ACC112 (cell line): ENCODE measurements around the gene MTF1.

Experiments used
- H2AFZ ChIP-seq: fragments of 200-600 bp; sonication (generic); one replicate; pipeline ENCODE4 v1.6.0; 2017; ENCODE audit warnings: antibody characterized with exemption, low read length; ENCODE audit not compliant: unreplicated experiment
- H3K27ac ChIP-seq: fragments of 200-600 bp; sonication (generic); 2 replicates; pipeline ENCODE4 v1.5.1; 2014; ENCODE audit warnings: low read depth, mild to moderate bottlenecking, antibody characterized with exemption, low read length, moderate library complexity
- H3K27me3 ChIP-seq: fragments of 200-600 bp; sonication (generic); 2 replicates; pipeline ENCODE4 v1.6.1; 2014; ENCODE audit warnings: mild to moderate bottlenecking, antibody characterized with exemption, low read length, moderate library complexity, mixed read lengths; ENCODE audit not compliant: insufficient read depth
- H3K36me3 ChIP-seq: fragments of 200-600 bp; sonication (generic); 2 replicates; pipeline ENCODE4 v1.6.1; 2016; ENCODE audit warnings: mild to moderate bottlenecking, antibody characterized with exemption, low read length, moderate library complexity, mixed read lengths; ENCODE audit not compliant: insufficient read depth
- H3K4me1 ChIP-seq: fragments of 200-600 bp; sonication (generic); one replicate; pipeline ENCODE4 v1.6.1; 2016; ENCODE audit warnings: low read length, mixed read lengths; ENCODE audit not compliant: insufficient read depth, unreplicated experiment, control insufficient read depth
- H3K4me3 ChIP-seq: fragments of 200-600 bp; sonication (generic); 2 replicates; pipeline ENCODE4 v1.5.1; 2014; ENCODE audit warnings: mild to moderate bottlenecking, low read depth, low read length
- H3K79me2 ChIP-seq: fragments of 200-600 bp; sonication (generic); one replicate; pipeline ENCODE4 v1.6.0; 2016; ENCODE audit warnings: low read length; ENCODE audit not compliant: control insufficient read depth, unreplicated experiment, insufficient read depth

MTF1 gene

DNA sequence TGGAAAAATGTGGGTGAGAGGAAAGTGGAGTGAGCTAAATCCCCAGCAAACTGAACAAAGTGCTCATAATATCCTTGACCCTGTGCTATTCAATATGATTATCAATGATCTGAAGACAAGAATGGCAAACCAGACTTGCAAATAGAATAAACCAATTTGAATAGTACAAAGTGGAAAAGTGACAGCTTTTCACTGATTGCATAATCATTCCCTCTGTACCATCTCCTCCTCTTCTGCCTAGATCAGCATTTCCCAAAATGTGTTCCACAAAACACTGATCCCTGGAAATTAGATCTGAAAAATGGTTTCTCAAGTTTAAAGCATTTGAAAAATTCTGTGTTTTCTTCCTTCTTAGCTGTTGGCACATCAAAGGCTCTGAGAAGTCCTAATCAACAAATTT, 8.1 kb downstream of the MTF1 start:
- H3K36me3 ChIP-seq = peaks cover 6% of the 10 kb centered on the region; the same call in 1 of the 2 replicates
- H3K27me3 ChIP-seq = no peaks in the 10 kb centered on the region
- 0 out of 2 replicates have a peak overlapping the region, but pooled peaks have one; percentile 9 for H3K27ac ChIP-seq
- no peak overlapping the region for H3K4me3 ChIP-seq
- peaks cover 63% of the 10 kb centered on the region for H3K79me2 ChIP-seq
- peaks cover 31% of the 10 kb centered on the region for H3K4me1 ChIP-seq
- H2AFZ ChIP-seq = no peak overlapping the region

DNA sequence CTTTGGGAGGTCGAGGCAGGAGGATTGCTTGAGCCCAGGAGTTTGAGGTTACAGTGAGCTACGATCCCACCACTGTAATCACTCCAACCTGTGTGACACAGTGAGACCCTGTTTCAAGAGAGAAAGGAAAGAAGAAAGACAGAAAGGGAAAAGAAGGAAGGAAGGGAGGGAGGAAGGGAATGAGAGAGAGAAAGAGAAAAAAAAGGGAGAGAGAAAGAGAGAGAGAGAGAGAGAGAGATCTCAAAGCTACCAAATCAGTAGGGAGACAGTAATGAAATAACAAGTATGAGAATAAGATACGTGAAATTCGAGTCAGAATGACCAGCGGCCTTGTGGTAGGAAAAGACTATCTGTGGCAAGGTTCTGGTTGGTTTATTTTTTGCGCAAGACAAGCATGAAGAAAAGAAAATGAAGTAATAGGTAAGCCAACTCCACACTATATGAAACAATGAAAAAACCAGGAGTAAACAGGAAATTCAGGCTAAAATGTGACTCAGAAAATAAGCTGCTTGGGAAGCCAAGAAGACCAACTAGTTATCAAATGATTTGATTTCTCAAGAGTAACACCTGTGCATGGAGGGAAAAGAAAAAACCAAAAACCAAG, 8.9 kb downstream of the MTF1 start:
- Histone ChIP-seq H3K79me2 (peaks cover 63% of the 10 kb centered on the region), H3K36me3 (peaks cover 10% of the 10 kb centered on the region; the same call in 1 of the 2 replicates), H3K4me1 (peaks cover 39% of the 10 kb centered on the region), H2AFZ (no peak overlapping the region), H3K27ac (0 out of 2 replicates have a peak overlapping the region, but pooled peaks have one; percentile 39), H3K27me3 (no peaks in the 10 kb centered on the region), H3K4me3 (no peak overlapping the region)

DNA sequence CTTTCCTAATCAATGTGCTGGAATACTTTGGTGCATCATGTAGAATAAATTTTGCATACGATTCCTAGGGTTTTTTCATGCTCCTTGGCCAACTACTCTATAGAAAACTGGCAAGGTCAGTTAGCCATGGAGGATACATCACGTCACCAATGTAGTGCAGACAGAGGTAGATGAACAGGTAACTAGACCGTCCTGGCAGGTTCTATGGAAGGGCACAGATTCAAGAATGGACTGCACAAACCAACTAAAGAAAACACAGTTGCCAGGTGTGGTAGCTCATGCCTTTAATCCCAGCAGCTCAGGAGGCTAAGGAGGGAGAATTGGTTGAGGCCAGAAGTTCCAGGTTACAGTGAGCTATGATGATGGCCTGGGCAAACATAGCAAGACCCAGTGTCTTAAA, 9.9 kb downstream of the MTF1 start:
- H3K79me2 ChIP-seq = peaks cover 68% of the 10 kb centered on the region
- H3K36me3 ChIP-seq = peaks cover 10% of the 10 kb centered on the region; the same call in 1 of the 2 replicates
- H3K27ac ChIP-seq = no peak overlapping the region
- no peaks in the 10 kb centered on the region for H3K27me3 ChIP-seq
- H2AFZ ChIP-seq = no peak overlapping the region
- no peak overlapping the region for H3K4me3 ChIP-seq
- H3K4me1 ChIP-seq = peaks cover 40% of the 10 kb centered on the region

DNA sequence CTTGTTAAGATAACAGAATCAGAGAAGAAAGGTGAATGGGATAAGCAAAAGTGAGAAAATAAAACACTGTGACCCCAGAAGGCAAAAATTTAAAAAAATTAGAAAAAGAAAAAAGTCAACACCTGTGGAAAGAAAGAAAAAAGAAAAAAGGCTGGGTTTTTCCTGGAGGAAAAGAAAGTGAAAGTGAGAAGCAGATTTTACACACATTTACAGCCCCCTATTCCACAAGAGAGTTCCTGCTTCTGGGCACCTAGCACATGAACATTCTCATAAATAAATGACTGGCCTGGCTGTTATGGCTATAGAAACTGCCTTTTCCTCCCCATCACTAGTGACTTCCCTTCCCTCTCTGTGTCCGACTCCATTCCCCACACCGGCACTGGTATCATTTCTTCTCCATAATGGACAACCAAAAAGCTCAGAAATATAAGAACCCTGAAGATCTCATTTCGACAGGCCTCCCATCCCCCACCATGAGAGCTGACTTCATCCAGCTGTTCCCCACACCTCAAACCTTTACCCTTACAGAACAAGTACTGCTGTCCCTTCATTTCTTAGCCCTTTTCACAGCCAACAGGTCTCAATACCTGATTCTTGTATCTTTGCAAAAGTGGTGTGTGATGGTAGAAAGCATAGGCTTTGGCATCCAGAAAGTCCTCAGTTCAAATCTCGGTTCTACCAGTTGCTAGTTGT, 12.6 kb downstream of the MTF1 start:
- peaks cover 35% of the 10 kb centered on the region for H3K4me1 ChIP-seq
- H3K27me3 ChIP-seq = no peaks in the 10 kb centered on the region
- peaks cover 64% of the 10 kb centered on the region for H3K79me2 ChIP-seq
- peak overlapping the region; percentile 41; the same call in 1 of the 2 replicates for H3K4me3 ChIP-seq
- H3K36me3 ChIP-seq = peaks cover 4% of the 10 kb centered on the region; the same call in 1 of the 2 replicates
- peak overlapping the region; percentile 68; the same call in 1 of the 2 replicates for H3K27ac ChIP-seq
- no peak overlapping the region for H2AFZ ChIP-seq

DNA sequence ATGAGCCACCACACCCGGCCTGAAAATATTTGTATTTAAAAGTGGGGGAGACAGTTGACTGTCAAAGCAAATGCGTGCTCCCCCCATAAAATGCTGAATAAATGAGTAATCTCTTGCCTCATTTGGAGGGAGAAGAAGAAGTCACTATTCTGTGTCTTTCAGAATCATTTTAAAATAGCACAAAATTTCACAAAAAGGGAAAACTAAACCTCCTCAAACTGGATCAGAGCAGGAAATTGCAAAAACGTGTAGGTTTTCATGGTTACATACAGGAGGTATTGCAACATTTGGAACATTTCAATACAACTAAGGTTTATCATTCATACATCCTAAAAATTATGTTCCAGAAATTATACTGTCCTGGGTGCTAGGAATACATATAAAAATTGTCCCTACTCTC, 13.6 kb downstream of the MTF1 start:
- peak overlapping the region; percentile 68 for H3K27ac ChIP-seq

DNA sequence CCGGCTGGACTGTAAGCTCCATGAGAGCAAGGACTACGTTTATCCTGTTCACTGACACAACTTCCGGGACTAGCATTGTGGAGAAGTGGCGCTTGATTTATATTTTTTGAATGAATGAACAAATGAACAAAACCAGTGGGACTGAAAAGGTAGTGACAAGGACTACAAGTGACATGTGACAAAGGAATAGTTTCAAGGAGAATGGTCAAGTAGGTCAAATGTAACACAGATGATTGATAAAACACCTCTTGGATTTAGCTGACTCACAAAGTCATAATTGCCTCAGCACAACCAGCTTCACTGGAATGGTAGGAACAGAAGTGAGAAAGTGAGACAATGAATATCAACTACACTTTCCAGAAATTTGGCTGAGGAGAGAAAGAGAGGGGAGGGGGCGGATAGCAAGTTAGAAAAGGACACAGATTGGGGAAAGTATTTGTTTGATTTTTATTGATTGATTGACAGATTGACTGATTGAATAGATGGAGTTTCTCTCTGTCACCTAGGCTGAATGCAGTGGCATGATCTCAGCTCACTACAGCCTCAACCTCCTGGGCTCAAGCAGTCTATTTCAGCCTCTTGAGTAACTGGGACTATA, 14.2 kb downstream of the MTF1 start:
- H3K27ac ChIP-seq = peak overlapping the region; percentile 68
- no peaks in the 10 kb centered on the region for H3K27me3 ChIP-seq
- H2AFZ ChIP-seq = no peak overlapping the region
- peaks cover 51% of the 10 kb centered on the region for H3K79me2 ChIP-seq
- H3K4me1 ChIP-seq = peaks cover 18% of the 10 kb centered on the region
- H3K36me3 ChIP-seq = peaks cover 4% of the 10 kb centered on the region; the same call in 1 of the 2 replicates
- no peak overlapping the region for H3K4me3 ChIP-seq

More for the DNA sequence above, 13.6 kb downstream of the MTF1 start:
- Histone ChIP-seq H3K36me3 (peaks cover 4% of the 10 kb centered on the region; the same call in 1 of the 2 replicates), H3K4me3 (0 out of 2 replicates have a peak overlapping the region, but pooled peaks have one; percentile 16), H3K4me1 (peaks cover 24% of the 10 kb centered on the region), H3K79me2 (peaks cover 56% of the 10 kb centered on the region), H2AFZ (no peak overlapping the region), H3K27me3 (no peaks in the 10 kb centered on the region)

DNA sequence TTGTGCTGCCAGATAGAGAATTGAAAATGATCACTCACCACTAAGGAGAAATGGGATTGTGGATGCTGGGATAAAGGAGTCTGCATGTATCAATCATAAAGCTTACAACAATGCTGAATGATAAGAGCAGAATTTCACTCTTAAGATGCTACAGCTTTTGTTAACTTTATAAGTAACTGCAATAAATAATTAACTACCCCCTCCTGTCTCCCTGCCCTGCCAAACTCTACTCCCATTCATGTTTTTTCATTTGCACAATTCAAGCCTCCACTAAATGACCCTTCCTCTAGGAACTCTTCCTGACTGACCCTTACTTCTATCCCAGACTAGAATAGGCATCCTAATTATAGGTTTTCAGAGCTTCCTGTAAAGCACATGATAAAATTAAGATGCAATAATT, 14.9 kb downstream of the MTF1 start:
- H3K27me3 ChIP-seq = no peaks in the 10 kb centered on the region
- H3K4me3 ChIP-seq = no peak overlapping the region
- peaks cover 46% of the 10 kb centered on the region for H3K79me2 ChIP-seq
- H3K4me1 ChIP-seq = peaks cover 18% of the 10 kb centered on the region
- H3K27ac ChIP-seq = no peak overlapping the region
- H2AFZ ChIP-seq = no peak overlapping the region
- peaks cover 10% of the 10 kb centered on the region; the same call in 1 of the 2 replicates for H3K36me3 ChIP-seq

DNA sequence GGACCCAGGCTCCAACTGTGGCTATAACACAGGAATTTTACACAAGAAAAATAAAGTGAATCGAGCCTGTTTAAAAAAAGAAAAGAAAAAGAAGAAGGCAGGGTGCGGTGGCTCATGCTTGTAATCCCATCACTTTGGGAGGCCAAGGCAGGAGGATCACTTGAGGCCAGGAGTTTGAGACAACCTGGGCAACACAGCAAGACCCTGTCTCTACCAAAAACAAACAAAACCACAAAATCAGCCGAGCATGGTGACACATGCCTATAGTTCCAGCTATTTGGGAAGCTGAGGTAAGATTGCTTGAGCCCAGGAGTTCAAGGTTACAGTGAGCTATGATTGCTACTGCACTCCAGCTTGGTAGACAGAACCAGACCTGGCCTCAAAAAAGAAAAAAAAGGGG, 17.7 kb downstream of the MTF1 start:
- H2AFZ ChIP-seq = no peak overlapping the region
- H3K36me3 ChIP-seq = peaks cover 22% of the 10 kb centered on the region; the same call in 1 of the 2 replicates
- H3K27me3 ChIP-seq = no peaks in the 10 kb centered on the region
- no peak overlapping the region for H3K27ac ChIP-seq
- peaks cover 12% of the 10 kb centered on the region for H3K4me1 ChIP-seq
- H3K4me3 ChIP-seq = no peak overlapping the region
- peaks cover 19% of the 10 kb centered on the region for H3K79me2 ChIP-seq

DNA sequence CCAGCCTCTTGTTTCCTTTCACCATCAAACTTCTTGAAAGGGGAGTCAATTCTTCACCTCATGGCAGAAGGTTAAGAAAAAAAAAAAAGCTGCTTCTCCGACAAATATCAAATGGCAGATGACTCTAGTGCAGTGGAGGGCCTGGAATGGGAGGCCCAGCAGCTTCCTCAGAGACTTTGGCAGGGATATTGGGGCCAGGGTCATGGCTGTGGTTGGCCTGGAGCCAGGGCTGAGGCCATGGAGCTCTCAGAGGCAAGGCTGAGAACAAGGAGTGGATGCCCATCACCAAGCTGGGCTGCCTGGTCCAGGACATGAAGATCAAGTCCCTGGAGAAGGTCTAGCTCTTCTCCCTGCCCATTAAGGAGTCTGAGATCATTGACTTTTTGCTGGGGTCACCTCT, 18.7 kb downstream of the MTF1 start:
- Histone ChIP-seq H2AFZ (no peak overlapping the region), H3K79me2 (peaks cover 14% of the 10 kb centered on the region), H3K36me3 (peaks cover 25% of the 10 kb centered on the region; the same call in 1 of the 2 replicates), H3K4me3 (no peak overlapping the region), H3K27me3 (no peaks in the 10 kb centered on the region), H3K27ac (no peak overlapping the region), H3K4me1 (peaks cover 4% of the 10 kb centered on the region)

DNA sequence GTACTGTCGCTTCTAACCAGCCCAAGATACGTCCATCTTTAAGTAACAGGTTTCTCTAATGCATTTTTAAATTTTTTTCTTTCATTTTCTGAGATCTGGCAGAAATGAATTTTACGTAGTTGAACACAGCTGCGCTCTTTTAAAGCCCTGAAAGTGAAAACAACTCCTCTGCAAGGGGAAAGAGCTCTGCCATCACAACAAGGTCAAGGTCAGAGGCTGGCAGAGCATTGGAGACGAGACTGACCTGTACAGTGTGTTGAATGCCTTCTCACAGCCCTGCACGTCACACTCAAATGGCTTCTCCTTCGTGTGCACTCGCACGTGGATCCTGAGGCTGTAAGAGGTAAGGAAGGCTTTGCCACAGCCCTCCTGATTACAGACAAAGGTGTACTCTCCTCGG, 19.7 kb downstream of the MTF1 start:
- H3K36me3 ChIP-seq = peaks cover 24% of the 10 kb centered on the region; the same call in 1 of the 2 replicates
- H3K27ac ChIP-seq = no peak overlapping the region
- H3K27me3 ChIP-seq = no peaks in the 10 kb centered on the region
- no peak overlapping the region for H3K4me3 ChIP-seq
- H2AFZ ChIP-seq = no peak overlapping the region
- H3K79me2 ChIP-seq = peaks cover 9% of the 10 kb centered on the region
- H3K4me1 ChIP-seq = no peaks in the 10 kb centered on the region
